Measurements from ENCODE around the gene C1RL. TPM values are rescaled to one million over a fixed set of nuclear protein-coding genes. Genes with fewer than 3 reads are reported as not detected.

Gene C1RL
- total RNA-seq, 2 experiments from 2014 or later = 12.2 to 14.1 TPM

DNA sequence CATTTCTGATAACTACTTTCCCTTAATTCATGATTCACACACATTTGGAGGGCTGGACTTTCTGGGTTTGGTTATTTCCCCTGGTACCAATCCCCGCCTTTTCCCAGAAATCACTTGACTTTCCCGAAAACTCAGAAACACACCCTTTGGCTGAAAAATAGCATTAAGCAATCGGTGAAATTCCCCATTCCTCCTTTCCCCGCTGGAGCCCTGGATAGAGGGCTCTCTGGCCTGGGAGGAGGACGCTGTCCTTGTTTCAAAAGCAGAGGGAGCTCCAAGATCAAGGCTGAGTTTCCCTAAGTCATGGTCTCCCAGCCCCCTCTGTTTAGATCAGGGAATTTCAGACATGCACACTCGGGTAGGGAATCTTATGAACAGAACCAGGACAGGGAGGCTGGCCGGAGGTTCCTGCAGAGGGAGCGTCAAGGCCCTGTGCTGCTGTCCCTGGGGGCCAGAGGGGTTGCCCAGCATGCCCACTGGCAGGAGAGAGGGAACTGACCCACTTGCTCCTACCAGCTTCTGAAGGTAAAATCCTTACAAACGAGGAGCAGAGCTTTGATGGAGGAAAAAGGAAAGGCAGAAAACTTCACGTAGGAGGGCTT lies 48.6 kb downstream of the C1RL start, which contains the start of gene C1S:
TSS of gene C1S (plus strand) at position 366 of the 602 bp plus-strand sequence. CDS start 1,195 bp downstream, outside the sequence.
- CTCF ChIA-PET = no interaction called here
- Histone ChIP-seq H3K4me1 (ENCODE audit: insufficient read depth, low read length) (no peaks in the 10 kb centered on the region), H3K27me3 (ENCODE audit: control insufficient read depth in 1 of 2, insufficient read depth in 2 of 2, low read length in 2 of 2) (peaks cover 7 to 12% of the 10 kb centered on the region in 2 experiments), H3K9me3 (ENCODE audit: control insufficient read depth in 1 of 2, insufficient read depth in 1 of 2, low read length in 2 of 2) (no peaks in the 10 kb centered on the region), H3K4me3 (ENCODE audit: low read length) (no peak within 1 kb of the TSS), H3K27ac (ENCODE audit: low read depth in 1 of 2, low read length in 2 of 2) (no peak within 1 kb of the TSS), H3K36me3 (ENCODE audit: insufficient read depth, low read length) (no peaks in the 10 kb centered on the region)
- Mint-ChIP-seq H3K27ac (no peak within 1 kb of the TSS), H3K9me3 (no peaks in the 10 kb centered on the region), H3K4me3 (no peak within 1 kb of the TSS), H3K36me3 (ENCODE audit: low read depth) (no peaks in the 10 kb centered on the region), H3K4me1 (ENCODE audit: low read depth) (no peaks in the 10 kb centered on the region), H3K27me3 (peaks cover 34% of the 10 kb centered on the region)
- POLR2A ChIA-PET = no interaction called here
- intact Hi-C loops (cut with DNase I, micrococcal nuclease) = no loop called here
- no peak for ATAC-seq (ENCODE audit: poor library complexity)
- TF ChIP-seq, protein P1, sequence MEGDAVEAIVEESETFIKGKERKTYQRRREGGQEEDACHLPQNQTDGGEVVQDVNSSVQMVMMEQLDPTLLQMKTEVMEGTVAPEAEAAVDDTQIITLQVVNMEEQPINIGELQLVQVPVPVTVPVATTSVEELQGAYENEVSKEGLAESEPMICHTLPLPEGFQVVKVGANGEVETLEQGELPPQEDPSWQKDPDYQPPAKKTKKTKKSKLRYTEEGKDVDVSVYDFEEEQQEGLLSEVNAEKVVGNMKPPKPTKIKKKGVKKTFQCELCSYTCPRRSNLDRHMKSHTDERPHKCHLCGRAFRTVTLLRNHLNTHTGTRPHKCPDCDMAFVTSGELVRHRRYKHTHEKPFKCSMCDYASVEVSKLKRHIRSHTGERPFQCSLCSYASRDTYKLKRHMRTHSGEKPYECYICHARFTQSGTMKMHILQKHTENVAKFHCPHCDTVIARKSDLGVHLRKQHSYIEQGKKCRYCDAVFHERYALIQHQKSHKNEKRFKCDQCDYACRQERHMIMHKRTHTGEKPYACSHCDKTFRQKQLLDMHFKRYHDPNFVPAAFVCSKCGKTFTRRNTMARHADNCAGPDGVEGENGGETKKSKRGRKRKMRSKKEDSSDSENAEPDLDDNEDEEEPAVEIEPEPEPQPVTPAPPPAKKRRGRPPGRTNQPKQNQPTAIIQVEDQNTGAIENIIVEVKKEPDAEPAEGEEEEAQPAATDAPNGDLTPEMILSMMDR (IDR thresholded peaks at IDR 0.05) = no peak
- no peak for DNase-seq

DNA sequence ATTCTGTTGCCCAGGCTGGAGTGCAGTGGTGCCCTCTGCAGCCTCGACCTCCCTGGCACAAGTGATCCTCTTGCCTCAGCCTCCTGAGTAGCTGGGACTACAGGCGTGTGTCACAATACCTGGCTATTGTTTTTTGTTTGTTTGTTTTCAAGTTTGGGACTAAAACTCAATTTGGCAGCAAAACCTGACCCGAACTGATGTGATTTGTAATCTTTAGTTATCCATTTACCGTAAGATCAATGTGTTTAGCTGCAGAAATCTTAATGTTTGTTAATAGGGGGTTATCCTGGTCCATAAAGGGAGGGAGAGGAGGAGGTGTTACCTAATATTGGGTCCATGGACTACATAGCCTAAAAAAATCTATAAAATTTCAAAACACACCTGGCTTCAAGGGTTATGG lies 49.2 kb downstream of the C1RL start:
- DNase-seq (no peak), ATAC-seq (ENCODE audit: poor library complexity) (no peak)
- Mint-ChIP-seq H3K4me1 (ENCODE audit: low read depth) (no peaks in the 10 kb centered on the region), H3K9me3 (no peaks in the 10 kb centered on the region), H3K27me3 (peaks cover 34% of the 10 kb centered on the region), H3K27ac (no peak overlapping the region), H3K4me3 (no peak overlapping the region), H3K36me3 (ENCODE audit: low read depth) (no peaks in the 10 kb centered on the region)
- ChIA-PET POLR2A (no interaction called here), CTCF (interaction anchor here (0.8 kb wide), 1 partner anchor 55 kb away, joined by 3 read pairs; no protein-coding TSS in a partner anchor)
- Histone ChIP-seq H3K27me3 (ENCODE audit: control insufficient read depth in 1 of 2, insufficient read depth in 2 of 2, low read length in 2 of 2) (peaks cover 9 to 12% of the 10 kb centered on the region in 2 experiments), H3K4me3 (ENCODE audit: low read length) (no peak overlapping the region), H3K27ac (ENCODE audit: low read depth in 1 of 2, low read length in 2 of 2) (no peak overlapping the region), H3K9me3 (ENCODE audit: control insufficient read depth in 1 of 2, insufficient read depth in 1 of 2, low read length in 2 of 2) (no peaks in the 10 kb centered on the region), H3K36me3 (ENCODE audit: insufficient read depth, low read length) (no peaks in the 10 kb centered on the region), H3K4me1 (ENCODE audit: insufficient read depth, low read length) (no peaks in the 10 kb centered on the region)
- TF ChIP-seq, protein P1 (IDR thresholded peaks at IDR 0.05) = no peak
- intact Hi-C loops (cut with DNase I, micrococcal nuclease) = no loop called here

DNA sequence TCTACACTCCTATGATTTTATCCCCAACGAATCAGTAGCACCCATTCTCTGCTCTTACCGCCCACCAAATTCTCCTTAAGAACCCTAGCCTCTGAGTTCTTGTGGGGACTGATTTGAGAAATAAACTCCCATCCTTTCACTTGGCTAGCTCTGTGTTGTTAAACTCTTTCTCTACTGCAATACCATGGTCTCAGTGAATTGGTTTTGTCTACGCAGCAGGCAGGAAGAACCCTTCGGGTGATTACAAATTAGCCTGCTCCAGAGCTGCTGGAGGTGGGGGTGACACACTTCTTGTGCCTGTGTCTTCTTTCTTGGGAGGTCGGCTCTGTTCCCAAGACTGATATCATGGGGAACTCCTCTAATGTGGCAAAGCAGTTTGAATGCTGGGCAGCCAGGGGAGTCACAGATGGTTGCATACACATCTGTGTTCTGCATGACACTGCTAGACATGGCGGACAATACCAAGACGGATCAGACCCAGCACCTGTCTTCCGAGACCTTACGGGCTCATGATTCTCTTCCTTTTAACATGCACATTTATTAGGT lies 50.1 kb downstream of the C1RL start:
- ChIA-PET CTCF (no interaction called here), POLR2A (no interaction called here)
- Histone ChIP-seq H3K4me3 (ENCODE audit: low read length) (no peak overlapping the region), H3K4me1 (ENCODE audit: insufficient read depth, low read length) (no peaks in the 10 kb centered on the region), H3K36me3 (ENCODE audit: insufficient read depth, low read length) (no peaks in the 10 kb centered on the region), H3K27ac (ENCODE audit: low read depth in 1 of 2, low read length in 2 of 2) (no peak overlapping the region), H3K9me3 (ENCODE audit: control insufficient read depth in 1 of 2, insufficient read depth in 1 of 2, low read length in 2 of 2) (no peaks in the 10 kb centered on the region), H3K27me3 (ENCODE audit: control insufficient read depth in 1 of 2, insufficient read depth in 2 of 2, low read length in 2 of 2) (peaks cover 9 to 12% of the 10 kb centered on the region in 2 experiments)
- no peak overlapping the region for H3K27ac Mint-ChIP-seq
- DNase-seq (no peak), ATAC-seq (ENCODE audit: poor library complexity) (no peak)
- H3K9me3 Mint-ChIP-seq = no peaks in the 10 kb centered on the region
- TF ChIP-seq, protein P1 (IDR thresholded peaks at IDR 0.05) = no peak
- H3K4me3 Mint-ChIP-seq = no peak overlapping the region
- intact Hi-C loops (cut with DNase I, micrococcal nuclease) = no loop called here
- peaks cover 34% of the 10 kb centered on the region for H3K27me3 Mint-ChIP-seq
- no peaks in the 10 kb centered on the region for H3K36me3 Mint-ChIP-seq (ENCODE audit: low read depth)
- H3K4me1 Mint-ChIP-seq (ENCODE audit: low read depth) = no peaks in the 10 kb centered on the region
